Measurements from ENCODE around the gene CCNA2.

CCNA2 gene

GRCh38 chr4:121790976-121791375 lies 32.7 kb downstream of the CCNA2 start:
- H3K4me3 ChIP-seq (ENCODE audit: control insufficient read depth, low read depth, low read length), result no peak overlapping the region
- DNase-seq (ENCODE audit: low read depth), result no peak
- TF ChIP-seq CTCF (conservative IDR thresholded peaks at IDR 0.05; ENCODE audit: control insufficient read depth, insufficient read depth, low read depth, low read length), result no peak

- no peak for TF ChIP-seq CTCF (conservative IDR thresholded peaks at IDR 0.05; ENCODE audit: control insufficient read depth, insufficient read depth, low read depth, low read length)
- H3K4me3 ChIP-seq (ENCODE audit: control insufficient read depth, low read depth, low read length), result no peak overlapping the region
- DNase-seq (ENCODE audit: low read depth), result peak; percentile 88
Observed at GRCh38 chr4:121789960-121790829, 33.5 kb downstream of the CCNA2 start.

GRCh38 chr4:121789455-121789854 lies 34.2 kb downstream of the CCNA2 start:
- TF ChIP-seq CTCF (conservative IDR thresholded peaks at IDR 0.05; ENCODE audit: control insufficient read depth, insufficient read depth, low read depth, low read length), result no peak
- DNase-seq (ENCODE audit: low read depth), result no peak
- H3K4me3 ChIP-seq (ENCODE audit: control insufficient read depth, low read depth, low read length), result no peak overlapping the region

GRCh38 chr4:121788896-121789295 lies 34.8 kb downstream of the CCNA2 start:
- TF ChIP-seq CTCF (conservative IDR thresholded peaks at IDR 0.05; ENCODE audit: control insufficient read depth, insufficient read depth, low read depth, low read length), result no peak
- DNase-seq (ENCODE audit: low read depth), result no peak

GRCh38 chr4:121786221-121786620 lies 37.5 kb downstream of the CCNA2 start:
- no peak for TF ChIP-seq CTCF (conservative IDR thresholded peaks at IDR 0.05; ENCODE audit: control insufficient read depth, insufficient read depth, low read depth, low read length)
- no peak overlapping the region for H3K4me3 ChIP-seq (ENCODE audit: control insufficient read depth, low read depth, low read length)
- DNase-seq (ENCODE audit: low read depth), result no peak

More at GRCh38 chr4:121788896-121789295, 34.8 kb downstream of the CCNA2 start:
- no peak overlapping the region for H3K4me3 ChIP-seq (ENCODE audit: control insufficient read depth, low read depth, low read length)

- TF ChIP-seq CTCF (conservative IDR thresholded peaks at IDR 0.05; ENCODE audit: control insufficient read depth, insufficient read depth, low read depth, low read length), result no peak
Observed at GRCh38 chr4:121785479-121785878, 38.2 kb downstream of the CCNA2 start.

More at GRCh38 chr4:121785479-121785878, 38.2 kb downstream of the CCNA2 start:
- peak; percentile 51 for DNase-seq (ENCODE audit: low read depth)
- no peak overlapping the region for H3K4me3 ChIP-seq (ENCODE audit: control insufficient read depth, low read depth, low read length)

All from fibroblast of mammary gland (primary cell).